GM12872 (cell line): Measurements from ENCODE around the gene BPHL.

Experiments used
- TF ChIP-seq, protein P1 (sequence below): IDR thresholded peaks from 3 replicates; pipeline ENCODE4 v1.5.1; 2011; ENCODE audit warnings: low read depth, mild to moderate bottlenecking, low read length, moderate library complexity; ENCODE audit not compliant: insufficient read depth

The BPHL gene

DNA sequence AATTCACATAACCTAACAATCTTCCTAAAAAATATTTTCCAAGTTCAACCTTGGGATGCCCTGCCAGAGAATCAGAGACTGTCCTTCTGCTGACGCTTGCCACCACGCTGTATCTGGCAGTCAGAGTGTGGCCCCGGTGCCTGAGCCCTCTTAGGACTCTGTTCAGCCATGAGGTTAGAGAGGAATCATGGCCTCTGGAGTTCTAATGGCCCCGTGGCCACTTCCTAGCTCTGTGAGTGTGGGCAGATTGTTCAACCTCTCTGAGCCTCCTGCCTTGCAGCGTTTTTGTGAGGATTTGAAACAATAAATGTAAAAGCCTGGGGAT lies 2.2 kb downstream of the BPHL start:
- TF ChIP-seq, protein P1, sequence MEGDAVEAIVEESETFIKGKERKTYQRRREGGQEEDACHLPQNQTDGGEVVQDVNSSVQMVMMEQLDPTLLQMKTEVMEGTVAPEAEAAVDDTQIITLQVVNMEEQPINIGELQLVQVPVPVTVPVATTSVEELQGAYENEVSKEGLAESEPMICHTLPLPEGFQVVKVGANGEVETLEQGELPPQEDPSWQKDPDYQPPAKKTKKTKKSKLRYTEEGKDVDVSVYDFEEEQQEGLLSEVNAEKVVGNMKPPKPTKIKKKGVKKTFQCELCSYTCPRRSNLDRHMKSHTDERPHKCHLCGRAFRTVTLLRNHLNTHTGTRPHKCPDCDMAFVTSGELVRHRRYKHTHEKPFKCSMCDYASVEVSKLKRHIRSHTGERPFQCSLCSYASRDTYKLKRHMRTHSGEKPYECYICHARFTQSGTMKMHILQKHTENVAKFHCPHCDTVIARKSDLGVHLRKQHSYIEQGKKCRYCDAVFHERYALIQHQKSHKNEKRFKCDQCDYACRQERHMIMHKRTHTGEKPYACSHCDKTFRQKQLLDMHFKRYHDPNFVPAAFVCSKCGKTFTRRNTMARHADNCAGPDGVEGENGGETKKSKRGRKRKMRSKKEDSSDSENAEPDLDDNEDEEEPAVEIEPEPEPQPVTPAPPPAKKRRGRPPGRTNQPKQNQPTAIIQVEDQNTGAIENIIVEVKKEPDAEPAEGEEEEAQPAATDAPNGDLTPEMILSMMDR: no peak

DNA sequence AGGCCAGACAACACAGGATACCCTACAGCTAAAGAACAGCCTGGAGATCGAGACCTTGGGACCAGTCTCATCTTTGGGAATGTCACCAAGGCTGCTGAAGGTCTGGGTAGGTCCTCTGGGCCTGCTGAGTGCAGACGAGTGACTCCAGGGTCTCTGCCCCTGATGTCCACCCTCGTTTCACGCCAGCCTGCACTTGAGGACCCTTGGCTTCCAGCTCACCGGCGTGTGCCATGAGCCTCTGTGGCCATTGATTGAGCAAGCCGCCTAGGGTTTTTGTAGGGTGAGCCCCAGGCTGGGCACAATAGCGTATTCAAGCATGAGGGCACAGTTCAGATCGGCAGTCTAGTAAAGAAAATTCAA lies 4.3 kb downstream of the BPHL start:
- TF ChIP-seq, protein P1: no peak

- TF ChIP-seq, protein P1: no peak
These were observed 6.2 kb downstream of the BPHL start for GRCh38 chr6:3124667-3125066.

- TF ChIP-seq, protein P1: no peak
These were observed 7.3 kb downstream of the BPHL start for GRCh38 chr6:3125815-3126214.

DNA sequence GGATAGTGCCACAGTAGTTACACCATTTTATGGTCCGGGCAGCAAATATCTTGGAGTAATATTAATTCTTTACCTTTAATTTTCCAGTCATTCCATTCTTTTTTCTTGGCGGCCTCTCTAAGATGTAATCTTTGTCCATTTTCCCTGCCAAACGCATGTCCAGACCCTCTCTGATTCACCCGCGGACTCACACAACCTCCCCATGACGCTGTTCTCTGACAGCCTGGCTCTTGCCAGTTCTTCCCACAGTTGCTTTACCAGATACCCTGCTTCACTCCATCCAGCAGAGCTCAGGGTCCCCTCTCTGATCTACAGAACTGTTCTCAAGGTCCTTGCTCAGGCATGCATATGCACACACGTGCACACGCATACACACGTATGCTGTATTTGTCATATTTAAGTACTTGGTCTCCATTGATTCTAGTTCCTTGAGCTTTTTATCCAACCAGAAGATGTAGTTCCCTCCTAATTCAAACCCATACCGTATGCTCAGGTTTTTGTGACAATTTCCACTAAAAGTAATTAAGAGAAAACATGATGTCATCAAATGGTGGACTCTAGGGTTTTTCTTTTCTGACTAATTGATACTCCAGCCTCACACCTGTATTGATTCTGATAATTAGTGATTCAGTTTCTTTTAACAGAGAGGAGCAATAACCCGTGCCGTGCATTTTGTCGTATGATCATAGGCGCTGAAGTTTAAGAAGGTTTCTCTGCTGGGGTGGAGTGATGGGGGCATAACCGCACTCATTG lies 10.0 kb downstream of the BPHL start:
- TF ChIP-seq, protein P1: no peak

GRCh38 chr6:3131695-3132094 lies 13.2 kb downstream of the BPHL start:
- TF ChIP-seq, protein P1: no peak

- TF ChIP-seq, protein P1: no peak
These were observed 15.0 kb downstream of the BPHL start for GRCh38 chr6:3133515-3133914.
